Testis (tissue), 2 donors: ENCODE results near the gene KRT15.

Source experiments
- CTCF ChIP-seq, 3 experiments: fragments of 450-650 bp in 2 of 3; fragments of 200-600 bp in 1 of 3; sonication (generic) in 1 of 3; IDR thresholded peaks; one replicate each; pipeline ENCODE4 v1.5.1; 2016 to 2019; ENCODE audit warnings: antibody characterized with exemption in 3 of 3, mild to moderate bottlenecking in 2 of 3, moderate library complexity in 1 of 3
- POLR2A ChIP-seq: fragments of 450-650 bp; IDR thresholded peaks from one replicate; pipeline ENCODE4 v1.6.1; 2017; ENCODE audit warnings: antibody characterized with exemption, mild to moderate bottlenecking, moderate library complexity

GRCh38 chr17:41556306-41556705 is 37.6 kb upstream of the KRT15 start:
- TF ChIP-seq POLR2A (no peak), CTCF (IDR thresholded peaks at IDR 0.05) (no peak)
